ENCODE data around the gene CDCA5. TPM values are rescaled to one million over a fixed set of nuclear protein-coding genes. Genes with fewer than 3 reads are reported as not detected.

Gene CDCA5
- total RNA-seq, 1 donor from 2014 or later = 2.0 TPM

DNA sequence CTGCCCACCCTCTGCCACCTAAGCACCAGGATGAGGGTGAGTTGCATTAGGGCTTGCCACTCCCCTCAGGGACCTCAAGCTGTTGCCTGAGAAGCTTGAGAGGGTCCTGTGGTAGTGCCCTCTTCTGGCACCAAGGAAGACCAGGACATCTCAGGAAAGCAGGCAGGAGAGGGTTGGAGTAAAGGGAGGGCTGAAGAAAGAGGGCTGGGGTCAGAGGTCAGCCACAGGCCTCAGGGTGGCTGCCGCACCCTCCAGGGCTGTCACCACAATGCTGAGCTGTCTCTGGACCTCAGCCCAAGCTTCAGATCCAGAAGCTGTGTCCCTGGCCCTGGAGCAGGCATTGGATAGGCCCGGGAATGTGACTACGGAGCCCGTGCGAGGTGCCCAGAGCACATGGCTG lies 38.8 kb downstream of the CDCA5 start:
- no peak for DNase-seq (ENCODE audit: low read depth in 2 of 2)

GRCh38 chr11:65043881-65044501 lies 39.8 kb downstream of the CDCA5 start:
- DNase-seq (ENCODE audit: low read depth in 2 of 2) = no peak

- no peak for DNase-seq (ENCODE audit: low read depth in 2 of 2)
Observed at GRCh38 chr11:65042891-65043290, 40.9 kb downstream of the CDCA5 start.

DNA sequence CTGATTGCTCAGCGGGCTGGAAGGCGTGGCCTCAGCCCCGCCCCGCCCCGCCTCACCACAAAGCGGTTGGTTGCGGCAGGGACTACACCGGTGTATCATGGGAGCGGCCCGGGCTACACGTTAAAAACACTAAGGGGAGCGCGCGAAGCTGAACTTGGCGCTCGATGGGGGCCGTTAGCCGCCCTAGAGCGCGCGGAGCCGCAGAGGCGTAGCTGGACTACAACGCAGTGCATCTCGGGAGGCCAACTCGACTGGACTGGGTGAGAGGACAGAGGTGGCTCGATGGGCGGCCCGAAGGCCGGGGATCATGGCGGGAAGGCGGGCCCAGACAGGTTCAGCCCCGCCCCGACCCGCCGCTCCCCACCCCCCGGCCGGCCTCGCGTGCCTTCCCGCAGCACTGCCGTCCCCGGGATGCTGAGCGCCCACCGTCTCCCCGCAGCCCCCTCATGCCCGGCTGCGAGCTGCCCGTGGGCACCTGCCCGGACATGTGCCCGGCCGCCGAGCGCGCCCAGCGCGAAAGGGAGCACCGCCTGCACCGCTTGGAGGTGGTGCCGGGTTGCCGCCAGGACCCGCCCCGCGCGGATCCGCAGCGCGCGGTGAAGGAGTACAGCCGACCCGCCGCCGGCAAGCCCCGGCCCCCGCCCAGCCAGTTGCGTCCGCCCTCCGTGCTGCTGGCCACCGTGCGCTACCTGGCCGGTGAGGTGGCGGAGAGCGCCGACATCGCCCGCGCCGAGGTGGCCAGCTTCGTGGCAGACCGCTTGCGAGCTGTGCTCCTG lies 42.8 kb downstream of the CDCA5 start, which contains the start of gene SAC3D1:
SAC3D1 (plus strand) TSS at position 364 of the 776 bp plus-strand sequence; CDS start at position 447, 83 bp downstream.
- peak; percentile 85 to 93 for DNase-seq (ENCODE audit: low read depth in 2 of 2)

DNA sequence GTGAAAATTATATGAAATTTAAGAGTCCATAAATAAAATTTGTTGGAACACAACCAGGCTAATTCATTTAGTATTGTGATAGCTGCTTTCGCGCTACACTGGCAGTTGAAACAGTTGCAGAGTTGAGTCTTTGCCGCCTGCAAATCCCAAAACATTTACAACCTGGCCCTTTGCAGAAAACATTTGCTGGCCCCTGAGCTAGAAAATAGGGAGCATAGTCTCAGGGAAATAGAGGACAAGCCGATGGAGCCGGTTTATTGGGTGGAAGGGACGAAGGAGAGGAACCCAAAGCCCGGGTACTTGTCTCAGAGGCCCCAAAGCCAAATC lies 43.4 kb downstream of the CDCA5 start:
- no peak for DNase-seq (ENCODE audit: low read depth in 2 of 2)

DNA sequence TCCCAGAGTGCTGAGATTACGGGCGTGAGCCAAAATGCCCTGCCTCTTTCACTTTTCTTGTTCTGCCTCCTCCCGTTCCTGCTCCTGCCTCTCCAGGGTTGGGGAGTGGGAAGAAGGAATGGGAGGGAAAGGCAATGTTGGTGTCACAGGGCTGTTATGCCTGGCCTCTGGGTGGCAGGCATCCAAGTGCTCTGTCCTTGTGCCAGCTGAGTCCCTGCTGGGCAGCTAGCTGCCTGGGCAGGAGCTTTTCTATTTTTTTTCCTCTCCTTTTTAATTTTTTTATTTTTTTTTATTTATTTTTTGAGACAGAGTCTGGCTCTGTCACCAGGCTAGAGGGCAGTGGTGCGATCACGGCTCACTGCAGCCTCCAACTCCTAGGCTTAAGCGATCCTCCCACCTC lies 46.9 kb downstream of the CDCA5 start:
- DNase-seq (ENCODE audit: low read depth in 2 of 2) = no peak

DNA sequence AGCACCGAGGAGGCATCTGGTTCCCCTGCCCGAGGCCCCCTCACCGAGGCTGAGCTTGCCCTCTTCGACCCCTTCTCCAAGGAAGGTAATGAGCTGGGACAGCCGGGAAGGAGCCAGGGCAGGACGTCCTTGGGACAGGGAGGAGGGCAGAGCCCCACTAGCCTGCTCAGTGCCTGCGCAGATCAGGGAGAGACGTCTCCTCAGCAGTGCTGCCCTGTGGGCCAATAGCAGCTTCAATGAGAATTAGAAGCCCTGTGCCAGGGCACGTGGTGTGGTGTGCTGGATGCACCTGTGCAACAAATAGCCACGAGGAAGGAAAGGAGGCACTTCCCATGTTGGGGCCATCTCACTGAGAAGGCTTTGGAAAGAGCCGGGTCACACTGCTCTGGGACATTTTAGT lies 48.3 kb downstream of the CDCA5 start:
- DNase-seq (ENCODE audit: low read depth in 2 of 2) = no peak

GRCh38 chr11:65034423-65034822 lies 49.4 kb downstream of the CDCA5 start:
- no peak for DNase-seq (ENCODE audit: low read depth in 2 of 2)

- no peak for DNase-seq (ENCODE audit: low read depth in 2 of 2)
Observed at GRCh38 chr11:65032216-65032615, 51.6 kb downstream of the CDCA5 start.

Other genes starting within 250 kb of the CDCA5 start
- gene CDC42BPG, start 239.4 kb downstream of the CDCA5 start, total RNA-seq = 0.22 and 0.79 TPM in 2 replicates
- 27.6 and 33.6 TPM in 2 replicates for gene EHD1, start 205.4 kb downstream of the CDCA5 start, total RNA-seq
- gene ATG2A, start 166.8 kb downstream of the CDCA5 start, total RNA-seq = 7.6 and 12.1 TPM in 2 replicates
- gene PPP2R5B, start 159.4 kb downstream of the CDCA5 start, total RNA-seq = 5.0 and 11.5 TPM in 2 replicates
- not detected in 2 replicates for gene GPHA2, start 148.1 kb downstream of the CDCA5 start, total RNA-seq
- not detected in 2 replicates for gene MAJIN, start 111.9 kb downstream of the CDCA5 start, total RNA-seq
- 0.20 and 0.44 TPM in 2 replicates for gene BATF2, start 87.1 kb downstream of the CDCA5 start, total RNA-seq
- 95.2 and 145 TPM in 2 replicates for gene ARL2, start 69.9 kb downstream of the CDCA5 start, total RNA-seq
- 6.8 and 10.7 TPM in 2 replicates for gene SNX15, start 56.6 kb downstream of the CDCA5 start, total RNA-seq
- 6.8 and 7.5 TPM in 2 replicates for gene SAC3D1, start 42.8 kb downstream of the CDCA5 start, total RNA-seq
- gene NAALADL1, start 25.5 kb downstream of the CDCA5 start, total RNA-seq = 9.8 and 12.3 TPM in 2 replicates
- 20.5 and 24.0 TPM in 2 replicates for gene ZFPL1, start 182 bp upstream of the CDCA5 start, total RNA-seq
- gene VPS51, start 12.2 kb upstream of the CDCA5 start, total RNA-seq = 154 and 265 TPM in 2 replicates
- 15.3 and 21.4 TPM in 2 replicates for gene TM7SF2, start 27.8 kb upstream of the CDCA5 start, total RNA-seq
- 4.6 and 9.7 TPM in 2 replicates for gene ZNHIT2, start 33.7 kb upstream of the CDCA5 start, total RNA-seq
- gene FAU, start 38.1 kb upstream of the CDCA5 start, total RNA-seq = 355 and 442 TPM in 2 replicates
- gene MRPL49, start 38.3 kb upstream of the CDCA5 start, total RNA-seq = 39.2 and 41.3 TPM in 2 replicates
- 4.1 and 10.1 TPM in 2 replicates for gene SYVN1, start 50.5 kb upstream of the CDCA5 start, total RNA-seq
- gene SPDYC, start 86.2 kb upstream of the CDCA5 start, total RNA-seq = not detected in 2 replicates
- gene CAPN1, start 97.9 kb upstream of the CDCA5 start, total RNA-seq = 60.9 and 80.2 TPM in 2 replicates
- gene POLA2, start 177.9 kb upstream of the CDCA5 start, total RNA-seq = 1.8 and 3.5 TPM in 2 replicates
- gene CDC42EP2, start 230.8 kb upstream of the CDCA5 start, total RNA-seq = 5.4 and 10.1 TPM in 2 replicates
- gene DPF2, start 249.8 kb upstream of the CDCA5 start, total RNA-seq = 17.9 and 18.3 TPM in 2 replicates

Data from lung microvascular endothelial cell (primary cell).